ENCODE measurements around the gene ACACB.
"Not testable (repeated sequence)": the region's sequence is repeated elsewhere in the genome, so short reads cannot be mapped to it uniquely, and the experiment has no call there.

Gene ACACB

DNA sequence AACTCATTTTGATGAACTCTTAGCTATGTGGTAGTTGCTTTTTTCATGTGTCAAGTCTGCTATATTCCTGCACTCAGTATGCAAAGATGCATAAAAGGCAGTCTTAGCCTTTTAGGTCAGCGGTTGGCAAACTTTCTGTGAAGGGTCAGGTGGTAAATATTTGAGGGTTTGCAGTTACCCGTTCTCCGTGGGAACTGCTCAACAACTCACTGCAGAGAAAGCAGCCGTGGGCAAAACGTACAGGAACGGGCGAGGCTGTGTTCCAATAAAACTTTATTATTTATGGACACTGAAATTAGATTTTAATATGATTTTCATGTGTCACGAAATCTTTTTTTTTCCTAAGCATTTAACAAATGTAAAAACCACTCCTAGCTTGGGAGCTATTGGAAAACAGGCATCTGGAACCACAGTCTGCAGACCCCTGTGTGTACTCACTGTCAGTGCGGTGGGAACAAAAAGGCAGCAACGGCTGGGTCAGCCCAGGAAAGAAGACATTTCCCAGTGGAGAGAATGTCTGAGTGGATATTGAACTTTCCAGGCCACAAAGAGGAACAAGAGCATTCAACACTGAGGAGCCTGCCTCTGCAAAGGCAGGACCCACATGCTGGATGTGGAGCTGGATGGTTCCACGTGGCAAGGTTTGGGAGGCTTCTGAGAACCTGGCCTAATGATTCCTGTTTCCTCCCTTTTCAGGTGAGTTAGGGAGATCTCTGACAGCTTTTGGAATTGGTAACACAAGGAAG, 3.5 kb upstream of the ACACB start:
- no peak for DNase-seq

DNA sequence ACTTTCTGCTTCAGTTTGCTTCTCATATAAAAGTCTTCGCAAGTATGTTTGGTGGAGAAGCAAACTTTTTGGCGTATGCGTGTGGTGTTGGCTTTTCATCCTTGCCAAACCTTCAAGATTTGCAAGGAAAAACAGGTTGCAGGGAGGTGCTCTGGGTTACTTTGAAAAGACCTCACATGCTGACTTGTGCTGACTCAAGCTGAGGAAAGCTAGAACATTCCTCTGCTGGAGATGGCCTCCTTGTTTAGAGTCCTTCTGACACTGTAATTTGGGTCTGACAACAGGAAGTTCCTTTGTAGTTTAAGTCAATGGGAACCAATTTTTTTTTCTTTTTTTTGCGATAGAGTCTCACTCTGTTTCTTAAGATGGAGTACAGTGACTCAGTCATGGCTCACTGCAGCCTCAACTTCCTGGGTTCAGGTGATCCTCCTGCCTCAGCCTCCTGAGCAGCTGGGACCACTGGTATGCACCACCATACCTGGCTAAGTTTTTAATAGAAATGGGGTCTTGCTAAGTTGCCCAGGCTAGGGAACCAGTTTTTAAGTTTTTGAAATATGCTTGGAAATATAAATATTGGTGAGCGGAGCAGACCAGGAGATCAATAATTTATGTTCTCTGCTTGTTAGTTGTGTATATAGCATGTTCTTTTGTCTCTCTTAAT, 2.6 kb upstream of the ACACB start:
- DNase-seq: no peak

DNA sequence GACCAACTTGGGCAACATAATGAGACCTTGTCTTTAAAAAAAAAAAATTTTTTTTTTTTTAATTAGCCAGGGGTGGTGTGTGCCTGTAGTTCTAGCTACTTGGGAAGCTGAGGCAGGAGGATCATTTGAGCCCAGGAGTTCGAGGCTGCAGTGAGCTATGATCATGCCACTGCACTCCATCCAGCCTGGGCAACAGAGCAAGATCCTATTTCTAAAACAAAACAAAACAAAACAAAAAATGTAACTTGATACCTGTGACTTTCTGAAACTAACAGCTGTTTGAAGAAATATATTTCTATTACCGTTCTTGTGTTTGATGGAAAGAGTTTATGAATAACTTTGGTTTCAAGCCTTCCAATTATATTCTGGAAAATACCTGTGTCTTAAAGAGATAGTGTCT, 1.7 kb upstream of the ACACB start:
- DNase-seq: no peak

DNA sequence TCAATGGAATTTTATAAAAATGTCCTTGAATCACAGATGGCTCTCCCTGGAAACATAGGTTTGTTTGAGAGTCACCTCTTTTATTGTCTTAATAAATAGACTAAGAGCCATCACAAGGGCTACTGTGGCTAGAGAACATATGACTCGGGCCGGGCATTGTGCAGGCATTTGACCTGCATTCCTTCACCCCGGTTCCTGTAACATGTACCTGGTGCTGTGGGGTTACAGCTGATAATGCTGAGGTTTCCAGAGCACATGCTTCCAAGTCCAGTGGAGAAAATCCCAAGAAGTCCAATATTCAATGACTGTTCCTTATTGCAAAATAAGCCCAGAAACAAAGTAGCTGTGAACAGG, 1.0 kb upstream of the ACACB start:
- DNase-seq: no peak

DNA sequence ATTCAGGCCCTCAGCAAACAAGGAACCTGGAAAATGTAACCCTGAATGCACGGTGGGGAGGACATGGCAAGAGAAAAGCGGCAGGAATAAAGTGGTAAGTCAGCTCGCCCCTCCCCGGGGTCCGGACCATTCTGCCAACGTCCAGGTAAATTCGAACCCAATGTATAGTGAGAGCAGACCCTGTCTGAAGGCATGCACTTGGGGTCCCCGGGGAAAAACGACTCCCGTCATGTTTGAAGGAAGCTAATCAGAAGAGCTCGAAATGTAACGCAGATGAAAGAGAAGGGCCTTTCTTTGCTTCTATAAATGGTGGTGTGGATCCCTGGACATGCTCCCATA, 193 bp downstream of the ACACB start:
- no peak for DNase-seq

DNA sequence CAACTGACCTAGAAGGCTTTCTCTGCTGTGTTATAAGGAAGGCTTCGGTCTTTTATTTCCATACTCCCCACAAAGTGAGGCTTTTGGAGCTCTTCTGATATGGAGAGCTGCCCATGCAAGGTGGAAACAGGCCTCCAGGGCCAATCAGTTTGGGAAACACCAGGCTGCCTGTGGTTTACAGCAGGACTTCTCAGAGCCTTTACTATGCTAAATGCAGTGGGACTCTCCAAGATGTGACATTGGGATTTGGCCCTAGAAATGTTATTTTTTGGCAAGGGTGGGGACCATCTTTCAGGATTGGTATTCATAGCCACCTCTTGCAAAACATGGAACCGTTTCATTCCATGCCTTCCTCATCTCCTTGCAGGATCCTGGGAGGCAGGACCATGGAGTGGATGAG, 3.7 kb downstream of the ACACB start:
- DNase-seq: no peak

DNA sequence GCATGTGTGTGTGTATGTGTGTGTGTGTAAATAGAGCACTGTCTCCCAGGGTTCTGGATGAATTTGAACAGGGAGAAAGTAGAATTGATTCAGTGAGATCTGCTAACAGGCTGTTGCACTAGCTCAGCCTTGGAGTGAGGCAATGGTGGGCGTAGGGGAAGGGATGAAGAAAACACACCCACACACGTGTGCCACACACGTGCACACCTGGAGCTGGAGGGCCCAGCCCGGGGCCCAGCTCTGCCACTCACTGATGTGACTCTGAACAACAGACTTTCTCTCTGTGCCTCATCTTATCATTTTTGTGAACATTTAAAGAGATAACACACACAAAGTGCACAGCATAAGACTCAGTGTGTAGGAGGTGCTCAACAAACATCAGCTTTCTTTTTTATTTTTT, 4.2 kb downstream of the ACACB start:
- DNase-seq: no peak

DNA sequence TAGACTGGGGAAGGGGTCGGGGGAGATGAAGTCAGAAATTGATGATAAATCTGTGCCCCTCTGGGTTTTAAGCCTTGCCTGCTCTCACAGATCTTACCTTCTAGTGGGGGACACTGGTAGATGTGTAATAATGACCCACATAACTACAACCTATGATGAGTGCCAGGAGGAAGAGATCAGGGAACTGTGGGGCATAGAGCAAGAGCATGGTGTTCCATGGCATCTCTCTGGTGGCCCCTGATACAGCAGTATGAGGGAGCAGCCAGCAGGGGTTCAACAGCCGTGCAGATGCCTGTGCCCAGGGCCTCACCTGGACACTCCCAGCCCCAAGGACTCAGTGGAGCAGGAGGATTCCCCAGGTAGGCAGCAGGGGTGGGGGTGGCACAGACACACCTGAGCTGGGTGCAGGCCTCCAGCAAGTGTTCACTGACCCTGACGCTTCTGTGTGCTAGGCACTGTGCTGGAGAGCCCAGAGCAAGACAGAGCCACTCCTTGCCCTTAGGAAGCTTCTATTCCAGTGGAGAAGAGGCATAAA, 5.0 kb downstream of the ACACB start:
- no peak for DNase-seq

DNA sequence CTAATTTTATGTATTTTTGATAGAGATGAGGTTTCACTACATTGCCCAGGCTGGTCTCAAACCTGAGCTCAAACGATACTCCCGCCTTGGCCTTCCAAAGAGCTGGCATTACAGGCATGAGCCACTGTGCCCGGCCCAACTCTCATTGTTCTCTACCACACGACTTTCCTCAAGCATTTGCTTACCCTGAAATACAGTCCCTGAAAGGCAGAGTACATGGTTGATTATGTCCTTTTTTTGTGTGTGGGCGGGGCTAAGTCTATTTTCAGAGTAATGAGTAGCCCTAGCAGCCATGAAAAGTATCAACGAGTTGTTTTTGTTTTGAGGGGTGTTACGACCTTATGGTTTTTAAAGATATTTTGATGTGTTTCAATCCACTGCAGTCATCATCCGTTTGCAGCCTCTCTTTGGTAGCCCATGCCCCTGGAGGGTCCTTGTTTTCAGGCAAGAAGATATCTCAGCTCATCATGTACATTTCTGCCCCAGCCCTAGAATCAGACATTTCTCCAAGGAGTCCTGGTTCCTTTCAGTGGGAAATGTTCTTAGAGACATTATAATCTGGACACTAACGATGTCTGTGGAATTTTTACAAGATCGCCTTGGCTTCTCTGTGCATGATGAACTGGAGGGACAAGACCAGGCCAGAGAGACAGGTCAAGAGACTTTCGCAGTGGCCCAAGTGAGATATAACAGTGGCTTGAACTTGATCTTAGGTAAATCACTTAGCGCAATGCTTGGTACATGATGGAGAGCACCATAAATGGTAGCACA, 8.7 kb downstream of the ACACB start:
- no peak for DNase-seq

DNA sequence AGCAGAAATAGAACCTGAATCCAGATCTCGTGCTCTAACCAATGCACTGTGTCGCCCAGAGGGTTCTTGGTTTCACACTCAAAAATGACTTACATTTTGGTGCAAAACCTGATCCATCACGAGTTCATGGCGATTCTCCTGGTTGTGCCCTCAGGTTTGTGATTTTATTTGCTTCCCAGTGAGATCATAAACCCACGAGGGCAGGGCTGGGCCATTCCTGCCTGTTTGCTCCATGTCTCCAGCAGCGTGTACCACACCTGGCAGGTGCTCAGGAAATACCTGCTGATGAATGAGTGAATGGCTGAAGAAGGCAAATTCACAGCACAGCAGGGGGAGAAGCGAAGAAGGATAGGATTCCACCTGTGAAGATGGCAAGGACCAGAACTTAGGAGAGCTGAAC, 9.4 kb downstream of the ACACB start:
- no peak for DNase-seq

DNA sequence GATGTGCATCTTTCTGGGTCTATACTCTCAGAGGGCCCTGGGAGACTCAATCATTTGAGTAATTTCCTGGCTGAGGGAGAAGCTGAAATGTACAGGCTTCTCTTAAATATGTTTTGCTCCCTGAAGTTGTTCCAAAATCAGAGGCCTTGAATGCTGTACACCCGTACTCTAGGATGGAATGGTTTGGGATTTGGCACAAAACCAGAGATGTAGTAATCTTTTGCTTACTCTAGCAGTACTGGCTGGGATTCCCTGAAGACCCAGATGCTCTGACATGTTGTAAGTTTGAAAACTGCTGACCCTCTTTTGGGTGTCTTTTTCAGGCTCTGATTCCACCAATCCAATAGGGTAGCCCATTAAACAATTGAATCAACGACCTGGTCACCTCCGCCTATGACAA, 10.4 kb downstream of the ACACB start:
- DNase-seq: no peak

DNA sequence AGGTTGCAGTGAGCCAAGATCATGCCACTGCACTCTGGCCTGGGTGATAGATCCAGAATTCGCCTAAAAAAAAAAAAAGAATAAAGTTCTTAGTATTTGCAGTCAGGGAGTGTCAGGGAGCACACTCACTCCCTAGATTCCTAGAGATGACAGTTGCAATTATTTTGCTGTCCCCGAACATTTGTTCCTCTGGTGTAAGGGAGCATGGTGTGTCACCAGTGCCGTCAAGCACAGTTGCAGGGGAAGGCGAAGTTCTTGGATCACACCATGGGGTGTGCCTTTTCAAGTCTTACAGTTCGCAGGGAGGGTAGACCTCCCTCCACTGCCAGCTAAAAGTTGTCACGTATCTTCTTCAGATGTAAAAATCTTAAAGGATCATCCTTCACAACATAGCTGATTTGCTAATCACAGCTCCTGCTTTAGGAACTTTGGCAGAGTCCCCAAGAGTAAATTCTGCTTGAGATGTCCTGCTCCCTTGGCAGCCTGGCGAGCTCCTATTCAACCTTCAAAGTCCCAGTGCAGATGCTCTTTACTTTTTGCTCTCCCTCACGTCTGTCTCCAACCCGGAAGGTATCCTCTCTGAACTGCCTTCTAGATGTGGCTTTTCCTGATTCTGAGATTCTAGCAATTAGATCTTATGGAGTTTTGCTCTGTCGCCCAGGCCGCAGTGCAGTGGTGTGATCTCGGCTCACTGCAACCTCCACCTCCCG, 11.3 kb downstream of the ACACB start:
- no peak for DNase-seq

DNA sequence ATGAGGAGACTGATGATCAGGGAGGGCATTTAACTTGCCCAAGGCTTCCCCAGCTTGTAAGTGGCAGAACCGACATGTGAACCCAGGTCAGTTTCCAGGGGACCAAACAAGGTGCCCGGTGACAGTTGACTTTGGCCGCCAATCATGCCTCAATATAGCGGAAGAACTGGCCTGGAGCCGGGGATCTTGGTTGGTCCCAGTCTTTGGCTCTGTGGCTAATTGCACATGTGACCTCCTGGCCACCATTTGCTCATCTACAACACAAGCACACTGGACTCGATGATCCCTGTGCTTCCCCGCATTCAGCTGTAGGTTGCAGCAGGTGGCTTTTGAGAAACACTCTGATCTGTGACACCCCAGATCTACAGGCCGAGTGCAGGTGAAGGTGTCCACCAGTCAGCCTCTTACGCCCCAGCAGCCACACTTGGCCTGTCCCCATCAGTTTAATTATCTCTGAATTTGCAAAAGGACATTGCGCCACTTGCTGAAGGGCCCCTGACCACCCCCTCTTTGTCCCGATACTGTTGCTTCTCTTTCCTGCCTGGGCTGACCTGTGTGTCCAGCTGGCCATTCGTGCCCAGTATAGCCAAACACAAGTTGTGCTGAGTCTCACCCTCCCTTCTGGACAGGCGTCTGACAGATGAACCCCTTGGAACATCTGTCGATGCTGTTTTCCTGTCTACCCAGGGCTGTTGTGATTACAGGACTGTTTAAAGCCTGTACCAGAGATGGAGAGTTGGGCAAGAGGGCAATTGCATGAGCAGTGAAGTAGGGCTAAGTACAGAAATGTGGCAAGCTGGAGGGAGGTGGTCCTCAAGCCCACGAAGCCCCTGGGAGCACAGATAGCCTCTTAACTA, 14.1 kb downstream of the ACACB start:
- no peak for DNase-seq

DNA sequence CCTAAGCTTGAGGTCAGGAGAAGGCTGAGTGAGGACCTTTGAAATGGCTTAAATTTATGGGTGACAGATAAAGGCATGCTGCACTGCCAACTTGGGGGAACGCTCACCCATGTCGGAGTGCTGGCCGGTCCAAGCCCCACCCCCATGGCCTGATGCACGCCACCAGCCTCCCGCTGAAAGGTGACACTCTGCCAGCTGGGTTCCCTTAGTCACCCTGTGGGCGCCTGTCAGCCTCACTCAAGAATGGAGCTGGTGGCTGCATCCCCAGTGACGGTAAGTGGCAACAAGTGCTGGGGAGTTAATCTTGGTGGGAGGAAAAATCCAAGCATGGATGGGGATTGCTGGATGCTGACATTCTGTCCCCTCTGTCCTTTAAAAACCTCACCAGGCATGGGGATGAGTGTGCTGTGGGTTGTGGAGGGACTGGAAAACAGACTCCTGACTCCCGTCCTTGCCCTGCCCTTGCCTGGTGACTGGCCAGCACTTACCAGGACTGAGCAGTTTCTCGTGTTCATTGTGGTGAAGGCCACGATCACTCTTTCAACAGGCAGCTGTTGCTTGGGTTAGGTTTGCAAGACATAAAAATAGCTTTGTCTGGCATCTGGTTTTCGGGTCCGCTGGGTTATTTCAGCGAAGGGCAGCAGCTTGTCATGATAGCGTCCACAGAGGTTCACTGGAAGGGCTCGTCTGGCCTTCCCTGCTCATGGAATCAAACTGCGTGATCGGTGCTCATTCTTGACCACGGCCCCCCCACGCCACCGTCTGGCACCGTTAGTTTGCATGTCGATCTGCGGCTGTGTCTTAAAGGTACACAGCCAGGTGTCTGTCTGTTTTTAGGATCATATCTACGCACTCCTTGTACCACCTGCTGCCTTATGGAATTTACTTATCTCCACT, 15.0 kb downstream of the ACACB start:
- DNase-seq: no peak

DNA sequence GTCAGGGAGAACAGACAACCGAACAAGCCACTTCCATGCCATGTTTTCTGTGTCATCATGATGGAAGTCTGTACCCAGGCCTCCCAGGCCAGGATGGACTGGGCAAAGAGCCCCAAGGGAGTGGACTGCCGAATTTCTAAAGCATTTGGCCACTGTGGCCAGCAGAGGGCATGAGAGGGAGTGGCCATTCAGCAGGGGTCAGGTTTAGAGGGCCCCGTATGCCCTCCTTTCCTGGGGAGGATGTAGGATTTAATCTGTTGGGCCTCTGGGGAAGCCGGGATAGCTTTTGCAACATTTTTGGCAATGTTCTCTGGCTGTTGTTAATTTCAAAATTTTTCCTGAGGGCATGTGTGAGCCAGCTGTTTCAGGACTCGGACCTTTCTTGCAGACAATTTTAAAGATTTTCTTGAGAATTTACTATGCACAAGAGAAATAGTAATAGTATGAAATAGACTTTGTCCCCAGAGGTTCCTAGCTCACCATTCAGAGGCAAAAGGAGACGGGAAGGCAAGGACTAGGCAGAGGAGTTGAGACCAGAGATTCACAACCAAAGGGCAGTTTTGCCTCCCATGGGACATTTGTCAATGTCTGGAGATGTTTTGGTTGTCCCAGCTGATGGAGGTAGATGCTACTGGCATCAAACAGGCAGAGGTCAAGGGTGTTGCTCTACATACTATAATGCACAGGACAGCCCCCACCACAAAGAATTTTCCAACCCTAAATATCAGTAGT, 18.0 kb downstream of the ACACB start:
- DNase-seq: peak; percentile 36

DNA sequence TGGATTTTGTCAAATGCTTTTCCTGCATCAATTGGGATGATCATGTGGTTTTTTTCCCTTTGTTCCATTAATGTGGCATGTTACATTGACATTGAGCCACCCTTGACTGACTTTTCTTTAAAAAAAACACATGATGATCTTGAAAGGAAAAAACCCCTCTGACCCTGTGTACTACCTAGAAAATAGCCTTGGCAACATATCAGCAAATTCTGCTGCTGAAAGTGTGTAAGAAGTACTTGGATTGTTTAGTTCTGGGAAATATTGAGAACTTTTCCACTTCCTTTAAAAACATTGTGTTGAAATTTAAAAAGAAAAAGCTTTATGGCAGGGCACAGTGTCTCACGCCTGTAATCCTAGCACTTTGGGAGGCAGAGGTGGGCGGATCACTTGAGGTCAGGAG, 20.7 kb downstream of the ACACB start:
- no peak for DNase-seq

DNA sequence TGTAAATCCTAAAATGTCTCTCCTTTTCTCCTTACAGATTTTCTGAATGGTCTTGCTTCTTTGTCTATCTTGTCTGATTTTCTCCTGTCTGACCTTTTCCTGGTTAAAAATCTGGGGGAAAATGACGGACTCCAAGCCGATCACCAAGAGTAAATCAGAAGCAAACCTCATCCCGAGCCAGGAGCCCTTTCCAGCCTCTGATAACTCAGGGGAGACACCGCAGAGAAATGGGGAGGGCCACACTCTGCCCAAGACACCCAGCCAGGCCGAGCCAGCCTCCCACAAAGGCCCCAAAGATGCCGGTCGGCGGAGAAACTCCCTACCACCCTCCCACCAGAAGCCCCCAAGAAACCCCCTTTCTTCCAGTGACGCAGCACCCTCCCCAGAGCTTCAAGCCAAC, 23.0 kb downstream of the ACACB start:
- DNase-seq: no peak

DNA sequence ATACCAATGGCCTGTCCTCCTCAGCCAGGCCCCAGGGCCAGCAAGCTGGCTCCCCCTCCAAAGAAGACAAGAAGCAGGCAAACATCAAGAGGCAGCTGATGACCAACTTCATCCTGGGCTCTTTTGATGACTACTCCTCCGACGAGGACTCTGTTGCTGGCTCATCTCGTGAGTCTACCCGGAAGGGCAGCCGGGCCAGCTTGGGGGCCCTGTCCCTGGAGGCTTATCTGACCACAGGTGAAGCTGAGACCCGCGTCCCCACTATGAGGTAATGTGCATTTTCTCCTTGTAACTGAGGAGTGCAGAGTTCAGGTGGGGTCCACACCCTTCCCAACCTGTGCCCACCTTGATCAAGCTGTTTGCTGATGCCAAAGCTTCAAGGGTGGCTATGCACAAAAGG, 23.4 kb downstream of the ACACB start:
- no peak for DNase-seq

DNA sequence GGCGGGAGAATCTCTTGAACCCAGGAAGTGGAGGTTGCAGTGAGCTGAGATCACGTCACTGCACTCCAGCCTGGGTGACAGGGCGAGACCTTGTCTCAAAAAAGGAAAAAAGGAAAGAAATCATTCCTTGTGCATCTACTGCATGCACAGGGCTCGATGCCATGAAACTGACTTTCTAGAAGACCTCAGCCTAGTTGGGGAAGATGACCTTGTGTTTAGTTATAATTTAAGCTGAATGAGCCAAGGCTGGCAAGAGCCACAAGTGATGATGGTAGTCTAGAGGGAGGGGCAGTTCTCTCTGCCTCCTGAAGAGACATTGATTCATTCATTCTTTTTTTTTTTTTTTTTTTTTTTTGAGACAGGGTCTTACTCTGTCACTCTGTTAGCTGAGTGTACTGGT, 24.2 kb downstream of the ACACB start:
- DNase-seq: no peak

DNA sequence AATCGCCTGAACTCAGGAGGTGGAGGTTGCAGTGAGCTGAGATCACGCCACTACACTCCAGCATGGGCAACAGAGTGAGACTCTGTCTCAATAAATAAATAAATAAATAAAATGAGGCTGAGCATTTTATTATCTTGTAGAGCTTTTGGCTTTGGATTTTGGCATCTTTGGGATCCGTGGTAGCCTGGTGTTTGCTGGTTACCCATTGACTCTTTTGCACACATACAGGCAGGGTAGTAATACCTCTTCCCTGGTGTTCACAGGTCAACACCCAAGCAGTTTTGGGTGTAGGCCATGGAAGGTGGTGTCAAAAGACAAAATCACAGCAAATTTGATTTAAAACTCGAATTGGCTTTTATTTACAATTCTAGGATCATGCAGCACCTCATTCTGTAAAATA, 27.8 kb downstream of the ACACB start:
- DNase-seq: no peak

DNA sequence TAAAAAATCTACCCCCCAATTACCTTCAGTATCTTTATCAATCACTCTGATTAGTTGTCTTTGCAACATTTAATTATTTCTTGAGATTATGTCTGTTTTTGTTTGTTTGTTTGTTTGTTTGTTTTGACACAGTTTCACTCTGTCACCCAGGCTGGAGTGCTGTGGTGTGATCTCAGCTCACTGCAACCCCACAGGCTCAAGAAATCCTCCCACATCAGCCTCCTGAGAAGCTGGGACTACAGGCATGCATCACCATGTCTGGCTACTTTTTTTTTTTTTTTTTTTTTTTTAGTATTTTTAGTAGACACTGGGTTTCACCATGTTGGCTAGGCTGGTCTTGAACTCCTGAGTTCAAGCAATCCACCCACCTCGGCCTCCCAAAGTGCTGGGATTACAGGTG, 30.7 kb downstream of the ACACB start:
- DNase-seq: not testable (repeated sequence)
